ENCODE measurements around the gene DPH1.

DPH1 gene

GRCh38 chr17:2055292-2056205 is 25.6 kb downstream of the DPH1 start:
- peak overlapping the region; percentile 60 for H3K27ac ChIP-seq
- TF ChIP-seq CTCF (IDR thresholded peaks at IDR 0.05), result no peak

GRCh38 chr17:2056206-2057174 is 26.5 kb downstream of the DPH1 start:
- H3K9me3 ChIP-seq, result no peaks in the 10 kb centered on the region
- H3K27ac ChIP-seq, result peak overlapping the region; percentile 60
- no peak for TF ChIP-seq CTCF (IDR thresholded peaks at IDR 0.05)
- peak overlapping the region; percentile 47 to 63 for H3K4me3 ChIP-seq (ENCODE audit: low read depth in 1 of 2, low read length in 1 of 2)
- peaks cover 69% of the 10 kb centered on the region for H3K27me3 ChIP-seq
- peaks cover 67 to 82% of the 10 kb centered on the region in 2 experiments for H3K4me1 ChIP-seq (ENCODE audit: control insufficient read depth in 1 of 2, insufficient read depth in 1 of 2, low read depth in 1 of 2, low read length in 1 of 2)
- H3K36me3 ChIP-seq, result peaks cover 5% of the 10 kb centered on the region

More at GRCh38 chr17:2055292-2056205, 25.6 kb downstream of the DPH1 start:
- H3K4me1 ChIP-seq (ENCODE audit: control insufficient read depth in 1 of 2, insufficient read depth in 1 of 2, low read depth in 1 of 2, low read length in 1 of 2), result peaks cover 60 to 84% of the 10 kb centered on the region in 2 experiments
- H3K4me3 ChIP-seq (ENCODE audit: low read depth in 1 of 2, low read length in 1 of 2), result peak overlapping the region; percentile 47 to 63
- peaks cover 78% of the 10 kb centered on the region for H3K27me3 ChIP-seq
- H3K36me3 ChIP-seq, result no peaks in the 10 kb centered on the region
- H3K9me3 ChIP-seq, result no peaks in the 10 kb centered on the region

GRCh38 chr17:2057175-2057759 is 27.3 kb downstream of the DPH1 start:
- H3K4me1 ChIP-seq (ENCODE audit: control insufficient read depth in 1 of 2, insufficient read depth in 1 of 2, low read depth in 1 of 2, low read length in 1 of 2), result peaks cover 67 to 81% of the 10 kb centered on the region in 2 experiments
- H3K27ac ChIP-seq, result no peak overlapping the region
- no peaks in the 10 kb centered on the region for H3K9me3 ChIP-seq
- H3K36me3 ChIP-seq, result peaks cover 5% of the 10 kb centered on the region
- H3K27me3 ChIP-seq, result peaks cover 61% of the 10 kb centered on the region
- H3K4me3 ChIP-seq (ENCODE audit: low read depth in 1 of 2, low read length in 1 of 2), result peak overlapping the region; percentile 38 to 47
- no peak for TF ChIP-seq CTCF (IDR thresholded peaks at IDR 0.05)

- Histone ChIP-seq H3K36me3 (peaks cover 10% of the 10 kb centered on the region), H3K27me3 (peaks cover 57% of the 10 kb centered on the region), H3K4me3 (ENCODE audit: low read depth in 1 of 2, low read length in 1 of 2) (peak overlapping the region; percentile 65 to 85), H3K27ac (peak overlapping the region; percentile 83), H3K9me3 (no peaks in the 10 kb centered on the region), H3K4me1 (ENCODE audit: control insufficient read depth in 1 of 2, insufficient read depth in 1 of 2, low read depth in 1 of 2, low read length in 1 of 2) (peaks cover 67 to 81% of the 10 kb centered on the region in 2 experiments)
- no peak for TF ChIP-seq CTCF (IDR thresholded peaks at IDR 0.05)
Measured at GRCh38 chr17:2057760-2058585, 28.0 kb downstream of the DPH1 start.

Data from neutrophil (primary cell).